ENCODE data around the gene GABRG3. TPM values are rescaled to one million over a fixed set of nuclear protein-coding genes. Genes with fewer than 3 reads are reported as not detected.

Gene GABRG3
- total RNA-seq, 1 donor from 2014 or later = 0.54 TPM

GRCh38 chr15:27095886-27096624 is 125.1 kb downstream of the GABRG3 start:
- FAIRE-seq = no peak
- H3K79me2 ChIP-seq (ENCODE audit: insufficient read depth, low read length) = no peaks in the 10 kb centered on the region
- H3K4me3 ChIP-seq (ENCODE audit: insufficient read depth, low read depth, low read length) = no peak overlapping the region
- peak overlapping the region; percentile 43 for H3K4me2 ChIP-seq (ENCODE audit: low read length)
- H4K20me1 ChIP-seq (ENCODE audit: insufficient read depth, low read length) = no peaks in the 10 kb centered on the region
- peaks cover 7% of the 10 kb centered on the region for H3K4me1 ChIP-seq (ENCODE audit: insufficient read depth, low read length)
- H3K27me3 Mint-ChIP-seq (ENCODE audit: low read depth, unreplicated experiment) = no peaks in the 10 kb centered on the region
- H3K4me3 Mint-ChIP-seq (ENCODE audit: unreplicated experiment) = no peak overlapping the region
- no peaks in the 10 kb centered on the region for H3K9me3 Mint-ChIP-seq (ENCODE audit: unreplicated experiment)
- H3K36me3 ChIP-seq (ENCODE audit: insufficient read depth, low read length) = no peaks in the 10 kb centered on the region
- no peak overlapping the region for H3K27ac ChIP-seq (ENCODE audit: low read depth, low read length)
- H3K36me3 Mint-ChIP-seq (ENCODE audit: low read depth, unreplicated experiment) = no peaks in the 10 kb centered on the region
- no peaks in the 10 kb centered on the region for H3K27me3 ChIP-seq (ENCODE audit: insufficient read depth, low read length)
- TF ChIP-seq EZH2 (IDR thresholded peaks at IDR 0.05; ENCODE audit: insufficient read depth, low read length) = no peak
- TF ChIP-seq, protein P1, sequence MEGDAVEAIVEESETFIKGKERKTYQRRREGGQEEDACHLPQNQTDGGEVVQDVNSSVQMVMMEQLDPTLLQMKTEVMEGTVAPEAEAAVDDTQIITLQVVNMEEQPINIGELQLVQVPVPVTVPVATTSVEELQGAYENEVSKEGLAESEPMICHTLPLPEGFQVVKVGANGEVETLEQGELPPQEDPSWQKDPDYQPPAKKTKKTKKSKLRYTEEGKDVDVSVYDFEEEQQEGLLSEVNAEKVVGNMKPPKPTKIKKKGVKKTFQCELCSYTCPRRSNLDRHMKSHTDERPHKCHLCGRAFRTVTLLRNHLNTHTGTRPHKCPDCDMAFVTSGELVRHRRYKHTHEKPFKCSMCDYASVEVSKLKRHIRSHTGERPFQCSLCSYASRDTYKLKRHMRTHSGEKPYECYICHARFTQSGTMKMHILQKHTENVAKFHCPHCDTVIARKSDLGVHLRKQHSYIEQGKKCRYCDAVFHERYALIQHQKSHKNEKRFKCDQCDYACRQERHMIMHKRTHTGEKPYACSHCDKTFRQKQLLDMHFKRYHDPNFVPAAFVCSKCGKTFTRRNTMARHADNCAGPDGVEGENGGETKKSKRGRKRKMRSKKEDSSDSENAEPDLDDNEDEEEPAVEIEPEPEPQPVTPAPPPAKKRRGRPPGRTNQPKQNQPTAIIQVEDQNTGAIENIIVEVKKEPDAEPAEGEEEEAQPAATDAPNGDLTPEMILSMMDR (IDR thresholded peaks at IDR 0.05; ENCODE audit: insufficient read depth, low read depth, low read length) = no peak
- peak; percentile 26 for DNase-seq (ENCODE audit: low read depth)
- H3K9me3 ChIP-seq (ENCODE audit: insufficient read depth, low read depth, low read length) = no peaks in the 10 kb centered on the region
- H3K9ac ChIP-seq (ENCODE audit: low read length) = no peak overlapping the region
- H3K27ac Mint-ChIP-seq (ENCODE audit: unreplicated experiment) = no peak overlapping the region
- no peak overlapping the region for H2AFZ ChIP-seq (ENCODE audit: low read depth, low read length)
- H3K4me1 Mint-ChIP-seq (ENCODE audit: low read depth, unreplicated experiment) = peaks cover 14% of the 10 kb centered on the region

DNA sequence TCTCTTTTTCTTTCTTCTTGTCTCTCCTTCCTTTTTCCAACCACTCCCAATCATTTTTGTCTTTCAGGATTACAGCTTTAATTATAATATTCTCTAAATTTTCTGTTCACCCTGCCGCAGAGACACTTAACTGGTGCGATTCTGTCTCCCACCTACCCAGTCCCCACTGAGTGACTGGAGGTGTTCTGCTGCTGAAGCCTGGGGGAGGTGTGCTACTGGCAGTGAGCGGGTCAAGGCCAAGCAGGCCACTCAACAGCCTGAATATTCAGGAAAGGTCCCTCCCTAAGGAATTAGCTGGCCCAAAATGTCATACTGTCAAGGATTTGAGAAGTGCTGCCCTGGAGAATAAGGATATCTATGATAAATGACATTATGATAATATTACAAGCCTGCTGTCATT is 126.5 kb downstream of the GABRG3 start:
- Histone ChIP-seq H3K4me1 (ENCODE audit: insufficient read depth, low read length) (peaks cover 2% of the 10 kb centered on the region), H3K79me2 (ENCODE audit: insufficient read depth, low read length) (no peaks in the 10 kb centered on the region), H3K27ac (ENCODE audit: low read depth, low read length) (no peak overlapping the region), H3K4me2 (ENCODE audit: low read length) (no peak overlapping the region), H3K9me3 (ENCODE audit: insufficient read depth, low read depth, low read length) (no peaks in the 10 kb centered on the region), H2AFZ (ENCODE audit: low read depth, low read length) (no peak overlapping the region), H3K9ac (ENCODE audit: low read length) (no peak overlapping the region), H4K20me1 (ENCODE audit: insufficient read depth, low read length) (no peaks in the 10 kb centered on the region), H3K27me3 (ENCODE audit: insufficient read depth, low read length) (no peaks in the 10 kb centered on the region), H3K36me3 (ENCODE audit: insufficient read depth, low read length) (no peaks in the 10 kb centered on the region), H3K4me3 (ENCODE audit: insufficient read depth, low read depth, low read length) (no peak overlapping the region)
- Mint-ChIP-seq H3K27me3 (ENCODE audit: low read depth, unreplicated experiment) (no peaks in the 10 kb centered on the region), H3K27ac (ENCODE audit: unreplicated experiment) (no peak overlapping the region), H3K36me3 (ENCODE audit: low read depth, unreplicated experiment) (no peaks in the 10 kb centered on the region), H3K9me3 (ENCODE audit: unreplicated experiment) (no peaks in the 10 kb centered on the region), H3K4me3 (ENCODE audit: unreplicated experiment) (no peak overlapping the region), H3K4me1 (ENCODE audit: low read depth, unreplicated experiment) (peaks cover 8% of the 10 kb centered on the region)
- TF ChIP-seq, protein P1 (IDR thresholded peaks at IDR 0.05; ENCODE audit: insufficient read depth, low read depth, low read length) = no peak
- TF ChIP-seq EZH2 (IDR thresholded peaks at IDR 0.05; ENCODE audit: insufficient read depth, low read length) = no peak
- no peak for DNase-seq (ENCODE audit: low read depth)
- no peak for FAIRE-seq

- Histone ChIP-seq H3K27ac (ENCODE audit: low read depth, low read length) (no peak overlapping the region), H2AFZ (ENCODE audit: low read depth, low read length) (no peak overlapping the region), H3K4me1 (ENCODE audit: insufficient read depth, low read length) (no peaks in the 10 kb centered on the region), H3K27me3 (ENCODE audit: insufficient read depth, low read length) (no peaks in the 10 kb centered on the region), H3K9me3 (ENCODE audit: insufficient read depth, low read depth, low read length) (no peaks in the 10 kb centered on the region), H3K4me2 (ENCODE audit: low read length) (no peak overlapping the region), H3K36me3 (ENCODE audit: insufficient read depth, low read length) (no peaks in the 10 kb centered on the region), H3K79me2 (ENCODE audit: insufficient read depth, low read length) (no peaks in the 10 kb centered on the region), H3K9ac (ENCODE audit: low read length) (no peak overlapping the region), H3K4me3 (ENCODE audit: insufficient read depth, low read depth, low read length) (no peak overlapping the region), H4K20me1 (ENCODE audit: insufficient read depth, low read length) (no peaks in the 10 kb centered on the region)
- Mint-ChIP-seq H3K9me3 (ENCODE audit: unreplicated experiment) (no peaks in the 10 kb centered on the region), H3K36me3 (ENCODE audit: low read depth, unreplicated experiment) (no peaks in the 10 kb centered on the region), H3K4me1 (ENCODE audit: low read depth, unreplicated experiment) (no peaks in the 10 kb centered on the region), H3K4me3 (ENCODE audit: unreplicated experiment) (no peak overlapping the region), H3K27ac (ENCODE audit: unreplicated experiment) (no peak overlapping the region), H3K27me3 (ENCODE audit: low read depth, unreplicated experiment) (no peaks in the 10 kb centered on the region)
- TF ChIP-seq, protein P1 (IDR thresholded peaks at IDR 0.05; ENCODE audit: insufficient read depth, low read depth, low read length) = no peak
- TF ChIP-seq EZH2 (IDR thresholded peaks at IDR 0.05; ENCODE audit: insufficient read depth, low read length) = no peak
- DNase-seq (ENCODE audit: low read depth) = no peak
- FAIRE-seq = no peak
These were observed 131.0 kb downstream of the GABRG3 start for GRCh38 chr15:27101982-27102381.

All from astrocyte (in vitro differentiated cells and primary cell).